Activated T-cell treated with anti-CD3 and anti-CD28 coated beads, Interleukin-2, amount 50 U/mL, for 72 hours (primary cell): ENCODE measurements around the gene CALB2. TPM values are rescaled to one million over a fixed set of nuclear protein-coding genes. Genes with fewer than 3 reads are reported as not detected.
A peak's percentile ranks its signal among the peaks of the same experiment; 100 is the strongest.
"Not testable (repeated sequence)": the region's sequence is repeated elsewhere in the genome, so short reads cannot be mapped to it uniquely, and the experiment has no call there.

Source experiments
- ATAC-seq, 2 donors: fragments of 150-1000 bp; cut with Tn5 transposase; replicated peaks in 1 of 2; 2 replicates each; pipeline ENCODE4 v1.10.0; 2021; ENCODE audit warnings: moderate library complexity in 2 of 2, mild to moderate bottlenecking in 1 of 2
- DNase-seq, 2 donors: peaks; one replicate each; pipeline ENCODE4 v3.0.0; 2021 to 2022; ENCODE audit warnings: mixed read lengths in 1 of 2
- H3K27ac Mint-ChIP-seq: one replicate; pipeline ENCODE4 v1.8.0; 2022; ENCODE audit warnings: mild to moderate bottlenecking, moderate library complexity, mixed read lengths
- H3K27me3 Mint-ChIP-seq: one replicate; pipeline ENCODE4 v1.8.0; 2022; ENCODE audit warnings: low read depth, mixed read lengths
- H3K36me3 Mint-ChIP-seq, 2 donors: one replicate each; pipeline ENCODE4 v1.8.0; 2022; ENCODE audit warnings: mixed read lengths in 2 of 2, mild to moderate bottlenecking in 1 of 2; ENCODE audit not compliant: insufficient read depth in 2 of 2
- H3K4me1 Mint-ChIP-seq: one replicate; pipeline ENCODE4 v1.8.0; 2022; ENCODE audit warnings: low read depth, mixed read lengths
- H3K4me3 Mint-ChIP-seq, 2 donors: one replicate each; pipeline ENCODE4 v1.8.0; 2022; ENCODE audit warnings: mild to moderate bottlenecking in 2 of 2, mixed read lengths in 2 of 2, moderate library complexity in 2 of 2
- H3K9me3 Mint-ChIP-seq, 2 donors: one replicate each; pipeline ENCODE4 v1.8.0; 2022; ENCODE audit warnings: mixed read lengths in 2 of 2
- total RNA-seq, 2 donors: library from RNA; stranded (reverse); gene quantifications; one replicate each; pipeline ENCODE4 v1.2.3, GENCODE V29; 2022

The CALB2 gene, protein sequence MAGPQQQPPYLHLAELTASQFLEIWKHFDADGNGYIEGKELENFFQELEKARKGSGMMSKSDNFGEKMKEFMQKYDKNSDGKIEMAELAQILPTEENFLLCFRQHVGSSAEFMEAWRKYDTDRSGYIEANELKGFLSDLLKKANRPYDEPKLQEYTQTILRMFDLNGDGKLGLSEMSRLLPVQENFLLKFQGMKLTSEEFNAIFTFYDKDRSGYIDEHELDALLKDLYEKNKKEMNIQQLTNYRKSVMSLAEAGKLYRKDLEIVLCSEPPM
- total RNA-seq = not detected

DNA sequence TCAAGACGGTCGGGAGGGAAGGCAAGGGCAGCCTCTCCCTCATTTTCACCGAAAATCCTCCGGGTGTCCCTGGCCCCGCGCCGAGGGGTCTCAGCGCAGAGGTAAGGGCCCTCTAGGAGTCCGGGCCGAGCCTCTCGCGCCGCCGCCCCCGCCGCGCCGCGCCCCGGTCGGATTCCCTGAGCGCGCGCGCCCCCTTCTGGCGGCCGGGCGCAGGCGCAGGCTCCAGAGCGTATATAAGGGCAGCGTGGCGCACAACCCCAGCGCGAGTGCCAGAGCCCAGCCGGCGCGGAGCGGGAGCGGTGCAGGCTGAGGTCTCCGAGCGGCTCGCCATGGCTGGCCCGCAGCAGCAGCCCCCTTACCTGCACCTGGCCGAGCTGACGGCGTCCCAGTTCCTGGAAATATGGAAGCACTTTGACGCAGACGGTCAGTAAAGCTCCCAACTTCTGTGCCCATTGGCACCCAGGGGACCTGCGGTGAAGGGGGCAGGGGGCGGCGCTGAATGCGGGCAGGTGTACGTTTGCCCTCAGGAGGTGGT, at the start of gene CALB2:
Gene CALB2, plus strand, starts transcription at position 260 of the 535 bp plus-strand sequence. Its CDS starts 70 bp downstream, at position 330.
- DNase-seq = peak; percentile 70 to 81
- H3K27me3 Mint-ChIP-seq = peaks cover 26% of the 10 kb centered on the region
- H3K4me1 Mint-ChIP-seq = no peaks in the 10 kb centered on the region
- peak within 1 kb of the TSS in 1 of 2 donors; percentile 53 for H3K4me3 Mint-ChIP-seq
- H3K27ac Mint-ChIP-seq = no peak within 1 kb of the TSS
- H3K36me3 Mint-ChIP-seq = no peaks in the 10 kb centered on the region
- ATAC-seq = peak; percentile 92 to 93
- H3K9me3 Mint-ChIP-seq = no peaks in the 10 kb centered on the region

DNA sequence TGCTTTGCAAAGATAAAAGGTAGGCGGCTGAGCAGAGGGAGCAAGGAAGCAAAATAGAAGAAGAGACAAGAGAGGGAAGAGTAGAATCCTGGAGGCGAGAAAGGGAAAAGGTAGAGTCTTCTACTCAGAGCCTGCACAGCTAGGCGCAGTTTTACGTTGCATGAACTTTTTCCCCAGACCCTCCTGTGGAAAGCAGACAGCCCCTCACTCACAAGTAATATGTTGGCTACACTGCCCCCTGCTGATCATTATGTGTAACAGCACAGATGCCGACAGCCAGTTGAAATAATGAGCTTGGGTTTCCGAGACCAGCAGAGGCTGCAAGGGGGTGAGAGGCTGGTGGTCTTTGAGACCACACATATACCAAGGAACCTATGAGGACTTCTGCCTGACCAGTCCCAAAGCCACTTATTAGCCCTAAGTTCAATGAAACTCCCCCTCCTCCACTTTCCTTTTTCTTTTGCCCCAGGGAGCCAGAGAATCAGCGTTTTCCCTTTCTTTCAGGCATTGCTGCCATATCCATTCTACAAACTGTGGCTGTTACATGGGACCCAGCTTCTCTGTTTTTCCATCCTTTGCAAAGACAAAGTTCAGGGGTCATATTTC, 46.9 kb upstream of the CALB2 start:
- peak; percentile 9 to 20 for DNase-seq
- Mint-ChIP-seq H3K36me3 (no peaks in the 10 kb centered on the region), H3K4me3 (no peak overlapping the region), H3K4me1 (no peaks in the 10 kb centered on the region), H3K9me3 (no peaks in the 10 kb centered on the region), H3K27me3 (peaks cover 58% of the 10 kb centered on the region), H3K27ac (no peak overlapping the region)
- peak in 1 of 2 donors; percentile 11 for ATAC-seq

DNA sequence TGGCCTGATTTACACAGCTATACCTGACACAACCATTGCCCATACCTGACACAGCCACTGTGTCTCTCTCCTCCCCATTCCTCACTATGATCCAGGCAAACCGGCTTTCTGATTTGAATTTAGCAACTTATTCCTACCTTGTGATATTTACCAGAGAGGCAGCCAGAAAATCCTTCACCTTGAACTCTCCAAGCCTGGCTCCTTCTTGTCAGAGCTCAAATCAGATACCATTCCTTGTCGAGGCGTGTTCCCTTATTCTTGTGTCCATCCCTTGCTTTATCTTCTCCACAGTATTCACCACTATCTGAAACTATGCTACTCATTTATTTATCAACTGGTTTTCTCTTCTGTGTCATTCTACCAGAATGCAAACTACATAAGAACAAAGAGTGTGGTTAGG, 44.9 kb upstream of the CALB2 start:
- not testable (repeated sequence) for H3K4me1 Mint-ChIP-seq, ATAC-seq, DNase-seq, H3K36me3 Mint-ChIP-seq, H3K4me3 Mint-ChIP-seq, H3K9me3 Mint-ChIP-seq, H3K27ac Mint-ChIP-seq
- peaks cover 45% of the 10 kb centered on the region for H3K27me3 Mint-ChIP-seq

DNA sequence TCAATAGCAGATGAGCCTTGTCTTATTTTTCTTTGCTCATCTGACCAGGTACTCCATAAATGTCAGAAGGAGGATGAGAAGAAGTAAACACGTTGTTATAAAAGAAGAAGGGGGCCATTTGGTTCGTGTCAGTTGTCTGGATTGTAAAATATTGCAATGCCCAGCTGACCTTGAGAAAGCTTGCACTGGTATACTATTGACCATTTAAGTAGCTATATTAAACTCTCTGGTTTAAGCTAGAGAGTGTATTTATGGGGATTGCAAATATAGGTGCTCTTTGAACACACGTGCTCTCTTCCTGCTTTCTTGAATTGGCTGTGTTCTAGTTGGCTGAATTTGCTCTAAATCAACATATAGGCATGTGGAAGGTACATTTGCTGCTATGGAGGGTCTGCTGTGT, 43.3 kb upstream of the CALB2 start:
- no peaks in the 10 kb centered on the region for H3K4me1 Mint-ChIP-seq
- H3K27ac Mint-ChIP-seq = no peak overlapping the region
- DNase-seq = no peak
- no peak overlapping the region for H3K4me3 Mint-ChIP-seq
- ATAC-seq = no peak
- no peaks in the 10 kb centered on the region for H3K9me3 Mint-ChIP-seq
- H3K36me3 Mint-ChIP-seq = no peaks in the 10 kb centered on the region
- H3K27me3 Mint-ChIP-seq = peaks cover 29% of the 10 kb centered on the region

DNA sequence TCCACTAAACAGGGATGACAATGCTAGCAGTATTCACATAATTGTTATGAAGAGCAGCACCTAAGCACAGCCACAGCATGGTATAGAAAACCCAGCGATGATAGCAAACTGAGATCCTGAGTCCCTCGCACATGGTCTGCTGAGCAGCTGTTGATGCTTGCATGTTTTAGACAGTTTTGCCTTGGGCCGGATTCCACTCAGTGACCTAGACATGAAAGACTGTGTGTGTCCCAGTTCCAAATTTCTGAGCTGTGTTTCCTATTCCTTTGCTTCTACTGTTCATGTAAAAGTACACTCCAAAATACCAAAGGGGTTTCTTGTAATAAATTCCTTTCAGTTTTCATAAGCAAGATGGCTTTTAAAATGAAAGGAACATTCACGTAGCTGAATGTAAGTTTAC, 38.5 kb upstream of the CALB2 start:
- no peak for DNase-seq
- Mint-ChIP-seq H3K4me3 (no peak overlapping the region), H3K4me1 (no peaks in the 10 kb centered on the region), H3K9me3 (no peaks in the 10 kb centered on the region), H3K36me3 (no peaks in the 10 kb centered on the region), H3K27ac (no peak overlapping the region), H3K27me3 (no peaks in the 10 kb centered on the region)
- no peak for ATAC-seq

DNA sequence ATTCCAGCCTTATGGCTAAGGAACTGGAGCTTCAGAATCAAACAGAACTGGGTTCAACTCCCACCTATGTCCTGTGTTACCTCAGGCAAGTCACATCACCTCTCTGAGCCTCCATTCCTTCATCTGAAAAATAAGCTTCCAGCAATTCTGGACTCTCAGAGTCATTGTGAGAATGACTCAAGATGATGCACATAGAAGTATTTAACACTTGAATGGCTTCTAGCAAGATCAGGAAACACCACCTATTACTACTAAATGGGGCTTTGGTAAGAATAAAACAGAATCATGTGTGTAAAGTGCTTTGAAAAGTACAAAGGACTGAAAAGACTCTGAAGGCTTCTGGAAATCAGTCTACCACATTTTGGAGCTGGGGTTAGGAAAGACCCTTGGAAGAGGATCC, 30.8 kb upstream of the CALB2 start:
- H3K9me3 Mint-ChIP-seq = no peaks in the 10 kb centered on the region
- no peaks in the 10 kb centered on the region for H3K36me3 Mint-ChIP-seq
- ATAC-seq (no peak), DNase-seq (no peak)
- H3K27ac Mint-ChIP-seq = no peak overlapping the region
- H3K4me3 Mint-ChIP-seq = no peak overlapping the region
- H3K27me3 Mint-ChIP-seq = peaks cover 11% of the 10 kb centered on the region
- no peaks in the 10 kb centered on the region for H3K4me1 Mint-ChIP-seq

DNA sequence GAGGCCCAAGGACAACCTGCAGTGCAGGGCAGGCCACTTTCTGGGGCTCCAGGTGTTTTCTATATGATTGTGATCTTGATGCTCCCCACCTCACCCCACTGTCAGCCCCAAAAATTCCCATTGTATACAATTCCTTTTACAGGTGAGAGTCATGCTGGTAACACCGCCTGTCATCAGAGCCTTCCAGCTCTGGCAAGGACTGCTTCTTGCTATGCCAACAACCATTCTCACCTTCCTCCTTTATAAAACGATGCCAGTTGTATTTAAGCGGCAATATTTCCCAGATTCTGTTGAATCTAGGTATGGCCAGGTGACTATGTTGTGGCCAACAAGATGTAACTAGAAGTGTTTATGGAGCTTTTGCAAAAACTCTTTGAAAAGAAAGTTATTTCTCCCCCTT, 30.4 kb upstream of the CALB2 start:
- ATAC-seq (no peak), DNase-seq (no peak)
- Mint-ChIP-seq H3K4me1 (no peaks in the 10 kb centered on the region), H3K27ac (no peak overlapping the region), H3K27me3 (peaks cover 11% of the 10 kb centered on the region), H3K4me3 (no peak overlapping the region), H3K36me3 (no peaks in the 10 kb centered on the region), H3K9me3 (no peaks in the 10 kb centered on the region)

DNA sequence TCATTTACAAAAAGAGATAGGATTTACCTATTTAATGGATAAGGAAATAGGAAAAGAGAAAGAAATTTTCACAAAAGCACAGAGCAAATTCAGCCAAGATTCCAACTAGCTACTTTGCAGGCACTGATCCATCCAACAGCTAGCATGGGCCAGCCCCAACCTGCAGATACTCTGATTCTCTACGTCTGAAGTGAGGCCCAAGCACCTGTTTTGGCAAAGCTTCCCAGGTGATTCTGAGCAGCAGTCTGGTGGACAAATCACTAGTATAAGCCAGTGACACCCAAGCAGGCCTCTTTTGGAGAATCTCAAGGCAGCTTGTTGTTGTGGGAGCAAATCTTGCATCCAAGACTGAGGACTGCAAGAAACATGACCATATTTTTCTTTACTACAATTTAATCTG, 20.9 kb upstream of the CALB2 start:
- Mint-ChIP-seq H3K4me1 (no peaks in the 10 kb centered on the region), H3K9me3 (peaks cover 0 to 2% of the 10 kb centered on the region in 2 donors), H3K27me3 (peaks cover 7% of the 10 kb centered on the region), H3K36me3 (peaks cover 0 to 2% of the 10 kb centered on the region in 2 donors), H3K4me3 (no peak overlapping the region), H3K27ac (no peak overlapping the region)
- ATAC-seq (no peak), DNase-seq (no peak)

DNA sequence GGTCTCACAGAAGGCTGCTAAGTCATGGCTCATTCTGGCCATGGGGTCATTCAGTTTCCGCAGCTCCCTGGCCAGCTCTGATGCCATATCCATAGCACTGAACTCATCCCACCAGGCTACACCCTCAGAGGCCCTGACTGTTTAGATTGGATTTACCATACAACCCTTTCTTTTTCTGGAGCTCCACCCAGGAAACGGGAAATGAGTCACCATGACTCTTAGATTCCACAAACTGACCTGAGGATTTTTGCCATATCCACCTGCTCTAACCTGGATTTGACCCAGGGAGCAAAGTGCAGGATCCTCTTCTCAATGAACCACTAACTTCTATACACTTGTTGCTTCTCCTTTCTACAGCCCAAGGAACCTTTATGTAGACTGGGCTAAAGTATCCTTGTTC, 20.3 kb upstream of the CALB2 start:
- Mint-ChIP-seq H3K27ac (no peak overlapping the region), H3K27me3 (peaks cover 7% of the 10 kb centered on the region), H3K4me1 (no peaks in the 10 kb centered on the region), H3K4me3 (no peak overlapping the region), H3K9me3 (peaks cover 0 to 2% of the 10 kb centered on the region in 2 donors), H3K36me3 (peaks cover 0 to 2% of the 10 kb centered on the region in 2 donors)
- ATAC-seq (no peak), DNase-seq (no peak)

DNA sequence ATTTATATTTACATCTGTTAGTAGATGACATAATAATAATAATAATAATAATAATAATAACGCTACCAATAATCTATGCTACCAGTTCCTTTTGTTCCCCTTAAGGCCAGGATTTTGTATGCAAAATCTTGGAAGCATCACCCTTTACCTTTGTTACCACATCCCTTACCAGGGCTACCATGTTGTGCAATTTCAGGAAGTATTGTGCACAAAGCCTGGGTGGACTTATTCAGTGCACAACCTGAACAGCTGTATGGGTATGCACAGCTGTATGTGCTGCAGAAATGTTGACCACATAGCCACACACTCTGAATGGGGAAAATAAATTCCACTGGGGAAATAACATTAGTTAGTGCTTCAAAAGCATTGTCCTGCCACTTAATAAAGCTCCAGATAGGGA, 19.9 kb upstream of the CALB2 start:
- no peaks in the 10 kb centered on the region for H3K4me1 Mint-ChIP-seq
- peaks cover 0 to 2% of the 10 kb centered on the region in 2 donors for H3K9me3 Mint-ChIP-seq
- H3K36me3 Mint-ChIP-seq = peaks cover 0 to 2% of the 10 kb centered on the region in 2 donors
- DNase-seq = no peak
- H3K27ac Mint-ChIP-seq = no peak overlapping the region
- H3K4me3 Mint-ChIP-seq = no peak overlapping the region
- H3K27me3 Mint-ChIP-seq = peaks cover 7% of the 10 kb centered on the region
- ATAC-seq = no peak

DNA sequence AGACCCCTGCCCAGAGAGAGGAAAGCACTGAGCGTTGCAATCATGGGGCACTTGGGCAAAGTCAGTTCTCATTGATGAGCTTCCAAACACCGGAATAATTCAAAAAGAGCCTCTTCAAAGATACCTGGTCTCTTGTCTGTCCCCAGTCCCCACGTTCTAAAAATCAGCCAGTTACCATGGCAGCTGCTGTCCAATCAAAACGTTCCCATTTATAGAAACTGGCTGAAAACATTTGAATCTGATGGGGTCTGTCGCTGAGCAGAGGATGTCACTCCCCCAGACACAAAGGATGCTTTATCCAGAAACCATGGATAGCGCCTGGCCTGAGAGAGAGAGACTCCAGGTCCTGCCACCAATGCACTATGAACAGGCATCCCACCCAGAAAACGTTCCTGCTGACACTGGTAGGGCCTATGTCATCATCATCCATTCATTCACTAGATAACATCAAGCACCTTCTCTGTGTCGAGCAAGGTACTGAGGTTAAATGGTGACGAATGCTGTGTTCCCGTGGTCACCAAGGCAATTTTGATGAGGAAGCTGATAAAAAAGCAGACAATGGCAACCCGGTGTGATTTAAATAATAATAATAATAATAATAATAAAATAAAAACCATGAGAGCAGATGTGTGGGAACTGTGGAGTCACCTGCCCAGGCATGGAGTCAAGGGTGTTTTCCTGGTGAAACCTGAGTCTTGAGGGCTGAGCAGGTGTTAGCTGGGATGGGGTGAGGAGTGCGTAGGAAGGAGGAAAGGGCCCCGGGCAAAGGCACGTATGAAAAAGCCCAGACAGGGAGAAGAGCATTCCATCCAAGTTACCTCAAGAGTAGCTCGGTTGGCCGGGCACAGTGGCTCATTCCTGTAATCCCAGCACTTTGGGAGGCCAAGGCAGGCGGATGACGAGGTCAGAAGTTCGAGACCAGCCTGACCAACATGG, 19.0 kb upstream of the CALB2 start:
- ATAC-seq (no peak), DNase-seq (no peak)
- Mint-ChIP-seq H3K36me3 (peaks cover 0 to 2% of the 10 kb centered on the region in 2 donors), H3K27me3 (peaks cover 7% of the 10 kb centered on the region), H3K9me3 (peaks cover 0 to 2% of the 10 kb centered on the region in 2 donors), H3K4me3 (no peak overlapping the region), H3K4me1 (no peaks in the 10 kb centered on the region), H3K27ac (no peak overlapping the region)

DNA sequence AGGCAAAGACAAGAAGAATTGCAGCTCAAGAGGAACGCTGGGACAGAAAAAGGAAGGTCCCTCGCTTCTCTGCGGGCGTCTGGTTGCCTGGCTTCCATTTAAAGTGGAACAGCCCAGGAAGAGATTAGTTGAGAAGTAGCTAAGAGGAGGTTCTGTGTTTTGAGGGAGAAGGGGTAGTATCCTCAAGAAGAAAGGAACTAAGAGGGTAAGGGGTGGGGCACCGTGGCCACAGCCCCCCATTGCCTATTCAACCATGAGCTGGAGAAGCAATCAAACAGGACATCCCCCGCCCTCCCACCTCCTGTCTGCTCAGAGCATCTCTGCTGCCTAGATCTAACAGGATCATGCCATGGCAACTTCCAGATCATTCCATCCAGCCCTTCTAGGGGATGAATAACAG, 18.1 kb upstream of the CALB2 start:
- no peak for ATAC-seq

DNA sequence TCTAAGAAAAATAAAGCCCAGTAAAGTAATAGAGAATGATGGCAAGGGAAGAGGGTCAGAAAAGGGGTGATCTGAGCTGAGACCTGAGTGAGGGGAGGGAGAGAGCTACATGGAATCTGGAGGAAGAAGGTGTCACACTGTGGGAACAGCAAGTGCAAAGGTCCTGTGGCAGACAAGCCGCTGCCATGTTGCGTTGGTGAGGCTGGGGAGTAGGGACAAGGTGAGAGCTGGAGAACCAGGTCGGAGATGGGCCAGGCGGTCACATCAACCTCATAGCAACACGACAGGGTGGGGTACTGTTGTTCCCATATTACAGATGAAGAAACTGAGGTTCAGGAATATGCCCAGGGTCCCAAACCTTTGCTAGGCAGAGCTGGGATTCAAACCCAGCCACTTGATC, 16.6 kb upstream of the CALB2 start:
- no peaks in the 10 kb centered on the region for H3K36me3 Mint-ChIP-seq
- ATAC-seq (no peak), DNase-seq (no peak)
- H3K4me1 Mint-ChIP-seq = no peaks in the 10 kb centered on the region
- H3K4me3 Mint-ChIP-seq = no peak overlapping the region
- H3K9me3 Mint-ChIP-seq = no peaks in the 10 kb centered on the region
- no peak overlapping the region for H3K27ac Mint-ChIP-seq
- H3K27me3 Mint-ChIP-seq = no peaks in the 10 kb centered on the region

More for the DNA sequence above, 18.1 kb upstream of the CALB2 start:
- no peaks in the 10 kb centered on the region for H3K27me3 Mint-ChIP-seq
- H3K4me3 Mint-ChIP-seq = no peak overlapping the region
- peaks cover 0 to 2% of the 10 kb centered on the region in 2 donors for H3K36me3 Mint-ChIP-seq
- H3K4me1 Mint-ChIP-seq = no peaks in the 10 kb centered on the region
- peaks cover 0 to 2% of the 10 kb centered on the region in 2 donors for H3K9me3 Mint-ChIP-seq
- H3K27ac Mint-ChIP-seq = no peak overlapping the region
- no peak for DNase-seq
